ENCODE results near the gene FABP3.

The FABP3 gene

GRCh38 chr1:31326461-31326860, 46.4 kb downstream of the FABP3 start:
- no peak for DNase-seq (ENCODE audit: low read depth)
- no peak for TF ChIP-seq CTCF (conservative IDR thresholded peaks at IDR 0.05; ENCODE audit: control insufficient read depth, insufficient read depth, low read depth, low read length)
- H3K4me3 ChIP-seq (ENCODE audit: control insufficient read depth, low read depth, low read length) = no peak overlapping the region

GRCh38 chr1:31324992-31325391, 47.9 kb downstream of the FABP3 start:
- no peak for DNase-seq (ENCODE audit: low read depth)
- no peak for TF ChIP-seq CTCF (conservative IDR thresholded peaks at IDR 0.05; ENCODE audit: control insufficient read depth, insufficient read depth, low read depth, low read length)
- H3K4me3 ChIP-seq (ENCODE audit: control insufficient read depth, low read depth, low read length) = no peak overlapping the region

GRCh38 chr1:31324093-31324492, 48.8 kb downstream of the FABP3 start:
- no peak for DNase-seq (ENCODE audit: low read depth)
- no peak for TF ChIP-seq CTCF (conservative IDR thresholded peaks at IDR 0.05; ENCODE audit: control insufficient read depth, insufficient read depth, low read depth, low read length)
- H3K4me3 ChIP-seq (ENCODE audit: control insufficient read depth, low read depth, low read length) = no peak overlapping the region

- no peak overlapping the region for H3K4me3 ChIP-seq (ENCODE audit: control insufficient read depth, low read depth, low read length)
- DNase-seq (ENCODE audit: low read depth) = no peak
- TF ChIP-seq CTCF (conservative IDR thresholded peaks at IDR 0.05; ENCODE audit: control insufficient read depth, insufficient read depth, low read depth, low read length) = no peak
Measured at GRCh38 chr1:31318146-31318545, 54.7 kb downstream of the FABP3 start.

GRCh38 chr1:31315902-31316301, 57.0 kb downstream of the FABP3 start:
- no peak for TF ChIP-seq CTCF (conservative IDR thresholded peaks at IDR 0.05; ENCODE audit: control insufficient read depth, insufficient read depth, low read depth, low read length)
- H3K4me3 ChIP-seq (ENCODE audit: control insufficient read depth, low read depth, low read length) = no peak overlapping the region
- no peak for DNase-seq (ENCODE audit: low read depth)
